HG02884 (cell line): ENCODE results near the gene MARS1.

Source experiments
- ATAC-seq: cut with Tn5 transposase; IDR thresholded peaks from one replicate; pipeline ENCODE4 v1.9.1; 2021; ENCODE audit warnings: mild to moderate bottlenecking, moderate library complexity; ENCODE audit not compliant: unreplicated experiment

Gene MARS1

DNA sequence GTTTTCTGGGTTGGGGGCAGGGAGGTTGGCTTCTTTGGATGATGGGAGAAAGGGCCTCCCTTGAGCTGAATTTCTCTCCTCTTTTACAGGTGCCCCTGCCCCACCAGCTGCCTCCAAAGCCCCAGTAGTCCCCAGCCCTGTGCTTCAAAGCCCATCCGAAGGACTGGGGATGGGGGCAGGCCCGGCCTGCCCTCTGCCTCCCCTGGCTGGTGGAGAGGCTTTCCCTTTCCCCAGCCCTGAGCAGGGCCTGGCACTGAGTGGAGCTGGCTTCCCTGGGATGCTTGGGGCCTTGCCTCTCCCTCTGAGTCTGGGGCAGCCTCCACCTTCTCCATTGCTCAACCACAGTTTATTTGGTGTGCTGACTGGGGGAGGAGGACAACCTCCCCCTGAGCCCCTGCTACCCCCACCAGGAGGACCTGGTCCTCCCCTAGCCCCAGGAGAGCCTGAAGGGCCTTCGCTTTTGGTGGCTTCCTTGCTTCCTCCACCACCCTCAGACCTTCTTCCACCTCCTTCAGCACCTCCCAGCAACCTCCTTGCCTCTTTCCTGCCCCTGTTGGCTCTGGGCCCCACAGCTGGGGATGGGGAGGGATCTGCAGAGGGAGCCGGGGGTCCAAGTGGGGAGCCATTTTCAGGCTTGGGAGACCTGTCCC is 38.7 kb downstream of the MARS1 start:
- ATAC-seq, result no peak

DNA sequence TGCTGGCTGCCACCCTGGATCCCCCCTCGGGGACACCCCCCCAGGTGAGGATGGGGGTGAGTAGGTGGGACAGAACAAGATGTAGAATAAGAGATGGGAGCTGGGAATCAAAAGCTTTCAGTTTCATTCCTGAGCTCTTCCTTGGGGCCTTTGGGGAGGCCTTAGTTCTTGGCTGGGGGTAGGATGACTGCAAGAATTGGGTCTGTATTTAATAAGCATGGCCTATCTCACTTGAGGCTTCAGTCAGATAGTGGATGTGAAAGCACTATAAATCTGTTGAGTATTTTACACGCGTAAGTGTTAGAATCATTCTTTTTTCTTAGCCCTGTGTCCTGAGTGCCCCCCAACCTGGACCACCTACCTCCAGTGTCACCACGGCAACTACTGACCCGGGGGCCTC is 39.3 kb downstream of the MARS1 start:
- no peak for ATAC-seq

DNA sequence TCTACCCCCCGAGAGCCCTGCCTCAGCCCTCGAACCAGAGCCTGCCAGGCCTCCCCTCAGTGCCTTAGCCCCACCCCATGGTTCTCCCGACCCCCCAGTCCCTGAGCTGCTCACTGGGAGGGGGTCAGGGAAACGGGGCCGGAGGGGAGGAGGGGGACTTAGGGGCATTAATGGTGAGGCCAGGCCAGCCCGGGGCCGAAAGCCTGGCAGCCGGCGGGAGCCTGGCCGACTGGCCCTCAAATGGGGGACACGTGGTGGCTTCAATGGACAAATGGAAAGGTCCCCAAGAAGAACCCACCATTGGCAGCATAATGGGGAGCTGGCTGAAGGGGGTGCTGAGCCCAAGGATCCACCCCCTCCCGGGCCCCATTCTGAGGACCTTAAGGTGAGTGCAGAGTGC is 40.3 kb downstream of the MARS1 start:
- ATAC-seq, result no peak

DNA sequence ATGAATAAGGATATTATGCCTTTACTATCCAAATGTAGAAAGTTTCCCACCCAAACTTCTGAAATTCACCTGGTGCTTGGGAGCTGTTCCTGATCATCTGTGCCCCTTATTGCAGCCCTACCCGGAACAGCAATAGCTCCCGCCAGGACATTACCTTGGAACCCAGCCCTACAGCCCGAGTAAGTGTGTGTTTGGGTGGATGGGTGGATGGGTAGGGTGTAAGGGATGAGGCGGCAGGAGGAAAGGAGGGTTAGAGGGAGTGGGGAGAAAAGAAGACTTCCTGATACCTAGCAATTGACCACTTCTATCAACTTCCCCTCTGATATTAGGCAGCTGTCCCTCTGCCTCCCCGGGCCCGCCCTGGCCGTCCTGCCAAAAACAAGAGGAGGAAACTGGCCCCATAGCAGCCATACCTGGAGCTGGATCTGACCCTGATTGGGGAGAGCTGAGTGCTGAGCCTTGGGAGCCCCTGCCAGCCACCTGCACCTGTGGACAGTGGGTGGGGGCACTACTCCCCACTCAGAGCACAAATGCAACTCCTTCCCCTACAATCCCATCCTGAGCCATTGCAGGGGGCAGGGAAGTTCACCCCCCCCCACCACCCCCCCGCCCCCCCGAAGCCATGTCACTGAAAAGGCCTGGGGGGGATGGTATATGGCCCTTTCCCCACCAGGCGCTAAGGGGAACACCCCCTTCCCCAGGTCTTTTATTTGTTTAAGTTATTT is 41.1 kb downstream of the MARS1 start:
- no peak for ATAC-seq

DNA sequence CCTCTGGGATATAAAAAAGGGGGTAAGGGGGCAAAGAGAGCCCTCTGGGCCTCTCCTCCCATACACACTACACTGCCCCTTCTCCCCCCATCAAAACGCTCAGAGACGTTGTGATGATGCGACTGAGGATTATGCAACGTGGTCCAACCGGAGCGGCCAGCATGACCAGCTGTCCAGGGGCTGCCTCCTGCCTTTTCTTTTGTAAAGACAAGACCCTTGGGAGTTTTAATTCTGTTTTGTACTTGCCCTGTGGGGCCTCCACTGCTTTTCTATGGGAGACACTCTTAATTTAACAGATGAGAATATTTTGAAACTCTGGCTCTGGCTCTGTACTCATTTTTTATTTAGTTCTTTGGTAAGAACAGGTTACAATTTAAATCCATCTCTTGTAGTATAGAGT is 42.0 kb downstream of the MARS1 start:
- no peak for ATAC-seq

- ATAC-seq, result no peak
Measured at GRCh38 chr12:57530396-57531142, 42.7 kb downstream of the MARS1 start.

- no peak for ATAC-seq
Measured at GRCh38 chr12:57531836-57532235, 44.0 kb downstream of the MARS1 start.

GRCh38 chr12:57533108-57533507 is 45.2 kb downstream of the MARS1 start:
- no peak for ATAC-seq

DNA sequence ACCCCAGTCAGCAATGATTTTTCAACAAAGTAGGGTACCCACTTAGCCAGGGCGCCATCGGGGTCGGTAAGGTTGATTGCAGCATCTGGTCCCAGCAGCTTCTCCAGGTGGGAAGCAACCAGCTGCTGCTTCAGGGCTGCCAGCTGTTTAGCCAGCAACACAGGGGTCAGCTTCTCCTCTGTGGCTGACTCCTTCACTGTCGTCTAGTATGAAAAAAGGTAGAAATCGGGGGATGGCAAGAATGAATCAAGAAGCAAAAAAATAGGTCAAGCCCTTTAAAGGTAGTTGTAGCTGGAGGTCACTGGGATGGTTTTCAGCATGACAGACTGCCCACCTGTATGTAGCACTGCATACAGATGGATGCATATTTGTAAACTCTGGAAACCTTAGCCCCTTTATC is 46.4 kb downstream of the MARS1 start:
- no peak for ATAC-seq

- ATAC-seq, result no peak
Measured at GRCh38 chr12:57534991-57535543, 47.2 kb downstream of the MARS1 start.

GRCh38 chr12:57535764-57536596 is 48.1 kb downstream of the MARS1 start:
- no peak for ATAC-seq

GRCh38 chr12:57536597-57536942 is 48.7 kb downstream of the MARS1 start:
- ATAC-seq, result no peak

DNA sequence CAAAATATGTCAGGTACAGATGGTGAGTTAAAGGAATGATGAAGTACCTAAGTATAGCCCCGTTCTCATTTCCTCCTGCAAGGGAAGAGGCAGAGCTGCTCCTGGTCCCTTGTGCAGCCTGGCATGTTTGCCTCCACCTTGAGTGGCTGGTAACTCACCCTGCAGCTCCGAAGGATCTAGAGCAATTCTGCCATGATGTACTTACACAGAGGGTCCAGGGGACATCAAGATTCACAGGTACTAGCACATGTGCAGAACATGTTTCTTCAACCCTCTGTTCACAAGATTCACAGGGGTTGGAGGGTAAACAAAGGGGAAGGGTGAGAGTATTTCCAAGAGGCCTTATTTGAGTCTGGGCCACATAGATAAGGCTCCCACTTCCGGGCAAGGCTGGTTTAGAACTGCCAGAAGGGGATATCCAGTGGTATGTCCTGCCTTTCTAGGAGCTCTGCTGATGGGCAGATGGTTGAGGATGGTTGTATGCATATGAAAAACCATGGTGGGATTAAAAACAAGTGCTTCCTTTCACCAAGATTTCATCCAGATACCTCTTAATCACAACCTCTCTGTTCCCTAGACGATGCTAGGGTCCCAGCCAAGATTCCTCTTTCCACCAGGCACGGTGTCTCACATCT is 51.4 kb downstream of the MARS1 start:
- ATAC-seq, result no peak

- ATAC-seq, result no peak
Measured at GRCh38 chr12:57541001-57541400, 53.1 kb downstream of the MARS1 start.

- no peak for ATAC-seq
Measured at GRCh38 chr12:57541717-57542116, 53.8 kb downstream of the MARS1 start.

DNA sequence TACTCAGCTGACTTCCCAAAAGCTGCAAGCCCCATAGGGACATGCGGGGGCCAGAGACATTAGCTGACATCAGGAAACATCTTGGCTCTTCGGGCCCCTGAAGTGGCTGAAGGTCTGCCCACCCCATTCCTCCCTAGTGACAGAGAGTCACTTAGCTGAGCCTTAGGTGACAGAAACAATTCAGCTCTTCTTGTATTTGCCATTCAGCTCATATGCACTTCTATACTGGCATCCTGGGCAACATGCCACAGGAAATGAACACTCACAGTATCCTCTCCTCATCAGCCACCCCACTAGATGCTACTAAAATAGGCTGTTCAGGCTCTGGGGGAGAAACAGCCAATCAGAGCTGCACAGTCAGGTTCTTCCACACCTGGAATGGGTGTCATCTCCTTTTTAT is 55.7 kb downstream of the MARS1 start:
- no peak for ATAC-seq

GRCh38 chr12:57545809-57546437 is 58.1 kb downstream of the MARS1 start:
- ATAC-seq, result no peak

DNA sequence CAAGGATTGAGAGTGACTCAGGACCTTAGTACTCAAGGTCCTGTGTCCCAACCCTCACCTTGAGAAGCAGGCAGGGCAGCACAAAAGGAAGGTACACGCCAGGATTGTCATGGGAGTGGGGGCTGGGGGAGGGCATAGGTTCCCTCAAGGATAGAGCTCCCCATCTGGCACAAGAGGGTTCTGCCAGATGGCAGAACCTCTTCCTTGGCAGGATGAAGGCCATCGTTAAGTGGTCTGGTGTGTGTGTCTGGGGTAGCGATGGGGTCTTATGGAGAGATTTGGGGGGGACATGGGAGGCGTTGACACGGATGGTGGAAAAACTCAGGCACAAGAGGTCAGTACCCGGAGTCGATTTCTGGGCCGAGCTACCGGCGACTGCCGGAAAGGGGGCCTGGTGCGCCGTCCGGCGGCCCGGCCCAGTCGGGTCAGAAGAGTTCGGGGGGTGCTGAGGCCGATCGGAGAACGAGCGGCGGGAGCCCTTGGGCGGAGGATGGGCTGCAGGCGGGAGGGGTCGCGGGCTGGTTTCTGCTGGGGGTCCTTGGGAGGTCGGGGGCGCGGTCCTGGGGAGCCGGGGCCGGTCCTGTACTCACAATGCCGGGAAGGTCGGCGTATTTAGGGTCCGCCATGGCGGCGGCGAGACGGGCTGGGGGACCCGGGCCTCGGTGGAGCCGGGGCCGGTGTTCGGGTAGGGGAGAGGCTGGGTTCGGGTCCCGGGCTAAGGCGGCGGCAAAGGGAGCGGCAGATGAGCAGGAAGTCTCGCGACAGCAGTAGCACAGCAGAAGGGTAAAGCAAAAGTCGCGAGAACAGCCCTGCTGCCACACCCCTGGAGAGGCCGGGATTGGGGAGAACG is 58.8 kb downstream of the MARS1 start, which contains the start of gene DCTN2:
DCTN2 (minus strand) TSS at position 755 of the 850 bp plus-strand sequence; CDS start at position 626, 129 bp downstream.
- ATAC-seq, result peak; percentile 98
